GM12878 (cell line): ENCODE results near the gene CYB5R2. TPM values are rescaled to one million over a fixed set of nuclear protein-coding genes. Genes with fewer than 3 reads are reported as not detected.

Source experiments
- ATAC-seq: fragments of 200-7000 bp; cut with Tn5 transposase; 3 replicates; pipeline ENCODE4 v1.9.1; 2020; ENCODE audit warnings: mild to moderate bottlenecking, moderate library complexity
- BruUV-seq: library from RNA; stranded (reverse); fragments of 400-500 nt; replicated peaks from 2 replicates; lab custom pipeline; 2021; lab: Mats Ljungman, UMichigan
- CTCF ChIA-PET: fragments of 300-600 bp; sonication (Branson Sonifier 250); formaldehyde crosslinking; extraction: SDS; loops from one replicate; lab custom pipeline; 2021; ENCODE audit warnings: inconsistent platforms; lab: Yijun Ruan, JAX
- POLR2A ChIA-PET: fragments of 350-600 bp; formaldehyde crosslinking; extraction: SDS; loops from one replicate; lab custom pipeline; 2021; ENCODE audit warnings: inconsistent platforms; lab: Charles Lee
- RAD21 ChIA-PET: fragments of 300-600 bp; sonication (Branson Sonifier 250); formaldehyde crosslinking; loops from one replicate; lab custom pipeline; 2023; ENCODE audit warnings: antibody characterized with exemption; ENCODE audit not compliant: unreplicated experiment; lab: Charles Lee
- SMC1A ChIA-PET: fragments of 300-600 bp; sonication (Branson Sonifier 250); formaldehyde crosslinking; loops from one replicate; lab custom pipeline; 2023; ENCODE audit not compliant: unreplicated experiment, uncharacterized antibody; lab: Charles Lee
- DNase-seq: peaks from one replicate; pipeline ENCODE4 v3.0.0-alpha.2; 2011; ENCODE audit warnings: low read depth, low spot score
- FAIRE-seq: peaks from 3 replicates; lab custom pipeline; 2011; peaks lifted over from hg19 to GRCh38; lab: Jason Lieb, UNC
- H2AFZ ChIP-seq: 2 replicates; pipeline ENCODE4 v1.6.0; 2011; ENCODE audit warnings: low read depth, low read length, control low read depth; ENCODE audit not compliant: control insufficient read depth
- H3K27ac ChIP-seq: 2 replicates; pipeline ENCODE4 v1.5.1; 2011; ENCODE audit warnings: control low read depth; ENCODE audit not compliant: control insufficient read depth, insufficient read depth
- H3K27me3 ChIP-seq, 2 experiments: replicated peaks in 1 of 2; 2 replicates each; pipeline versions ENCODE4 v1.6.0 to v1.6.1; 2011; ENCODE audit warnings: low read length in 1 of 2; ENCODE audit not compliant: control insufficient read depth in 2 of 2, insufficient read depth in 2 of 2
- H3K36me3 ChIP-seq, 2 experiments: 2 replicates each; pipeline ENCODE4 v1.5.1; 2011; ENCODE audit warnings: low read length in 1 of 2; ENCODE audit not compliant: control insufficient read depth in 2 of 2, insufficient read depth in 2 of 2
- H3K4me1 ChIP-seq: 2 replicates; pipeline ENCODE4 v1.6.1; 2011; ENCODE audit warnings: mild to moderate bottlenecking, low read length, moderate library complexity, mixed read lengths; ENCODE audit not compliant: control insufficient read depth, insufficient read depth
- H3K4me2 ChIP-seq: 2 replicates; pipeline ENCODE4 v1.6.0; 2011; ENCODE audit warnings: control low read depth; ENCODE audit not compliant: control insufficient read depth, insufficient read depth
- H3K4me3 ChIP-seq: fragments of 200-600 bp; sonication (generic); 2 replicates; pipeline ENCODE4 v1.5.1; 2016
- H3K79me2 ChIP-seq: 2 replicates; pipeline ENCODE4 v1.6.0; 2011; ENCODE audit warnings: low read length; ENCODE audit not compliant: control insufficient read depth, insufficient read depth
- H3K9ac ChIP-seq: 2 replicates; pipeline ENCODE4 v1.8.0; 2011; ENCODE audit warnings: low read length, control low read depth, mixed read lengths; ENCODE audit not compliant: control insufficient read depth, insufficient read depth
- H3K9me3 ChIP-seq: replicated peaks from 3 replicates; pipeline ENCODE4 v1.5.1; 2011; ENCODE audit warnings: mild to moderate bottlenecking, low read length; ENCODE audit not compliant: control insufficient read depth, insufficient read depth
- H4K20me1 ChIP-seq: 2 replicates; pipeline ENCODE4 v1.6.0; 2011; ENCODE audit not compliant: control insufficient read depth, insufficient read depth
- BMI1 ChIP-seq: fragments of 450-650 bp; IDR thresholded peaks from 2 replicates; pipeline ENCODE4 v1.6.1; 2016; ENCODE audit warnings: mild to moderate bottlenecking, moderate library complexity, borderline replicate concordance
- CHD4 ChIP-seq: fragments of 200-600 bp; sonication (generic); IDR thresholded peaks from 2 replicates; pipeline ENCODE4 v1.6.1; 2016; ENCODE audit warnings: mild to moderate bottlenecking
- CREB1 ChIP-seq: IDR thresholded peaks from 2 replicates; pipeline ENCODE4 v1.6.1; 2012; ENCODE audit warnings: low read depth, mild to moderate bottlenecking, inconsistent platforms
- DPF2 ChIP-seq: fragments of 450-650 bp; IDR thresholded peaks from 2 replicates; pipeline ENCODE4 v1.6.1; 2017; ENCODE audit warnings: mild to moderate bottlenecking
- ELK1 ChIP-seq: IDR thresholded peaks from 2 replicates; pipeline ENCODE4 v1.6.1; 2012; ENCODE audit warnings: low read depth, low read length, improper control_type of control experiment
- NFYB ChIP-seq: IDR thresholded peaks from 2 replicates; pipeline ENCODE4 v1.6.1; 2011; ENCODE audit warnings: low read depth, mild to moderate bottlenecking, low read length, improper control_type of control experiment, moderate library complexity; ENCODE audit not compliant: insufficient read depth
- NR2F1 ChIP-seq: fragments of 450-650 bp; conservative IDR thresholded peaks from 2 replicates; pipeline ENCODE4 v1.6.1; 2017; ENCODE audit warnings: mild to moderate bottlenecking
- RELB ChIP-seq: fragments of 450-650 bp; IDR thresholded peaks from 2 replicates; pipeline ENCODE4 v1.6.1; 2017; ENCODE audit warnings: low read depth, mild to moderate bottlenecking, moderate library complexity
- RFX5 ChIP-seq: IDR thresholded peaks from 2 replicates; pipeline ENCODE4 v1.6.1; 2011; ENCODE audit warnings: low read depth, low read length, improper control_type of control experiment
- SIX5 ChIP-seq: IDR thresholded peaks from 2 replicates; pipeline ENCODE4 v1.6.1; 2011; ENCODE audit warnings: mild to moderate bottlenecking, low read depth, low read length, moderate library complexity; ENCODE audit not compliant: severe bottlenecking
- SMARCA5 ChIP-seq: fragments of 450-650 bp; IDR thresholded peaks from 2 replicates; pipeline ENCODE4 v1.6.1; 2017; ENCODE audit warnings: mild to moderate bottlenecking
- SREBF1 ChIP-seq: IDR thresholded peaks from 2 replicates; pipeline ENCODE4 v1.6.1; 2012; ENCODE audit warnings: mild to moderate bottlenecking, low read length
- TBL1XR1 ChIP-seq: IDR thresholded peaks from 2 replicates; pipeline ENCODE4 v1.6.1; 2012; ENCODE audit warnings: low read depth, low read length, improper control_type of control experiment
- WGBS: methylation state at CpG from one replicate; pipeline ENCODE4 v1.1.6; 2016; ENCODE audit warnings: low lambda C conversion rate; ENCODE audit not compliant: insufficient replicate concordance, insufficient coverage; ENCODE audit errors: missing lambda C conversion rate; 5-methylcytosine and 5-hydroxymethylcytosine counted together
- in situ Hi-C: fragments of 300-500 bp; cut with MboI; formaldehyde crosslinking; loops from 9 replicates; pipeline ENCODE4 v1.14.3; 2018; ENCODE audit warnings: mixed read lengths
- intact Hi-C: fragments of 100-400 bp; cut with micrococcal nuclease; formaldehyde crosslinking; loops from one replicate; pipeline ENCODE4 v1.14.2; 2022; ENCODE audit not compliant: unreplicated experiment
- polyA plus RNA-seq, 11 experiments: library from polyadenylated mRNA; depleted of rRNA in 4 of 11; unstranded in 6 of 11; stranded (reverse) in 5 of 11; fragments of >200 nt; fragmentation: Nextera tagmentation in 4 of 11; fragmentation: Illumina TruSeq in 1 of 11; extraction: Ambion mirVana in 4 of 11; extraction: Trizol in 1 of 11; gene quantifications; 1 replicate in 1 of 11; 2 replicates in 10 of 11; pipeline versions ENCODE4 v1.2.1 to v1.2.3, GENCODE V29; 2011 to 2016; ENCODE audit warnings: inconsistent platforms in 2 of 11, missing spikeins in 2 of 11, low read depth in 1 of 11
- total RNA-seq, 4 experiments: library from RNA; depleted of rRNA in 3 of 4; stranded (reverse); fragments of >200 nt in 3 of 4; fragmentation: Illumina TruSeq in 1 of 4; extraction: Trizol in 1 of 4; gene quantifications; 2 replicates each; pipeline versions ENCODE4 v1.2.1 to v1.2.3, GENCODE V29; 2013 to 2021

Gene CYB5R2
- total and polyA plus RNA-seq, 10 of the 15 experiments (the other 5 are each of a cell fraction or from before 2014, with no cell fraction given), result 21.0 to 111 (median 70.4) TPM

GRCh38 chr11:7628660-7629059, 44.6 kb downstream of the CYB5R2 start:
- intact Hi-C loops, result no loop called here
- no peak overlapping the region for H3K4me2 ChIP-seq
- ChIA-PET POLR2A (no interaction called here), CTCF (no interaction called here), SMC1A (interaction anchor here (1.5 to 1.6 kb wide), 2 partner anchors 15 to 99 kb away, joined by 3 to 4 read pairs; no protein-coding TSS in a partner anchor), RAD21 (no interaction called here)
- DNase-seq, result no peak
- no peak overlapping the region for H3K27ac ChIP-seq
- no peaks in the 10 kb centered on the region for H3K79me2 ChIP-seq
- no peaks in the 10 kb centered on the region for H3K27me3 ChIP-seq
- BruUV-seq, result no TSS peak
- in situ Hi-C loops, result no loop called here
- TF ChIP-seq CREB1, result no peak
- TF ChIP-seq DPF2, result no peak
- TF ChIP-seq ELK1, result no peak
- TF ChIP-seq NFYB, result no peak
- no peak for TF ChIP-seq BMI1
- no peak for TF ChIP-seq RFX5
- TF ChIP-seq CHD4, result no peak
- no peak for TF ChIP-seq SREBF1
- no peak for TF ChIP-seq NR2F1
- no peak for TF ChIP-seq SMARCA5
- TF ChIP-seq TBL1XR1, result no peak
- TF ChIP-seq SIX5, result no peak
- no peak for TF ChIP-seq RELB
- H4K20me1 ChIP-seq, result no peaks in the 10 kb centered on the region; the same call in 1 of the 2 replicates
- no peaks in the 10 kb centered on the region for H3K9me3 ChIP-seq
- H3K9ac ChIP-seq, result no peak overlapping the region
- WGBS, result 86% methylated on average over 3 of the region's 3 CpGs
- FAIRE-seq, result no peak
- H3K36me3 ChIP-seq, result peaks cover 8 to 39% of the 10 kb centered on the region in 2 experiments
- no peak for ATAC-seq
- no peak overlapping the region for H2AFZ ChIP-seq
- no peaks in the 10 kb centered on the region for H3K4me1 ChIP-seq
- H3K4me3 ChIP-seq, result no peak overlapping the region
